Common myeloid progenitor, CD34-positive (primary cell): Measurements from ENCODE around the gene SGMS1.
"Not testable (repeated sequence)": the region's sequence is repeated elsewhere in the genome, so short reads cannot be mapped to it uniquely, and the experiment has no call there.

Source experiments
- CTCF ChIA-PET: fragments of 350-600 bp; sonication (Branson Sonifier 250); formaldehyde crosslinking; loops from one replicate; lab custom pipeline; 2021; ENCODE audit warnings: antibody characterized with exemption; lab: Charles Lee
- POLR2A ChIA-PET: fragments of 350-600 bp; sonication (Branson Sonifier 250); formaldehyde crosslinking; loops from one replicate; lab custom pipeline; 2021; ENCODE audit warnings: antibody characterized with exemption; lab: Charles Lee
- DNase-seq, 3 donors: peaks; one replicate each; pipeline versions ENCODE4 v3.0.0 to v3.0.0-alpha.2; 2013
- H3K27ac ChIP-seq, 2 experiments: 1 replicate in 1 of 2; 2 replicates in 1 of 2; pipeline ENCODE4 v1.7.0; 2013; ENCODE audit warnings: inconsistent platforms in 2 of 2, low read length in 2 of 2, mild to moderate bottlenecking in 2 of 2, low read depth in 1 of 2, moderate library complexity in 1 of 2; ENCODE audit not compliant: severe bottlenecking in 2 of 2, insufficient read depth in 1 of 2, poor library complexity in 1 of 2
- H3K27me3 ChIP-seq, 5 experiments: replicated peaks in 2 of 5; 1 replicate in 3 of 5; 2 replicates in 2 of 5; pipeline versions ENCODE4 v1.6.1 to v1.7.0; 2013; ENCODE audit warnings: low read length in 4 of 5, mild to moderate bottlenecking in 2 of 5, moderate library complexity in 2 of 5, inconsistent platforms in 1 of 5; ENCODE audit not compliant: insufficient read depth in 5 of 5, control insufficient read depth in 4 of 5
- H3K36me3 ChIP-seq, 4 experiments: 1 replicate in 2 of 4; 2 replicates in 2 of 4; pipeline versions ENCODE4 v1.6.1 to v1.7.0; 2013; ENCODE audit warnings: low read length in 3 of 4, control low read depth in 1 of 4, mild to moderate bottlenecking in 1 of 4; ENCODE audit not compliant: control insufficient read depth in 4 of 4, insufficient read depth in 4 of 4
- H3K4me1 ChIP-seq, 4 experiments: 1 replicate in 3 of 4; 2 replicates in 1 of 4; pipeline versions ENCODE4 v1.6.1 to v1.7.1; 2013; ENCODE audit warnings: low read length in 3 of 4, mild to moderate bottlenecking in 3 of 4, control low read depth in 1 of 4, inconsistent platforms in 1 of 4, moderate library complexity in 1 of 4; ENCODE audit not compliant: control insufficient read depth in 4 of 4, insufficient read depth in 4 of 4; ENCODE audit errors: control extremely low read depth in 1 of 4
- H3K4me3 ChIP-seq, 7 experiments: 1 replicate in 4 of 7; 2 replicates in 3 of 7; pipeline versions ENCODE4 v1.5.1 to v1.7.0; 2013; ENCODE audit warnings: mild to moderate bottlenecking in 7 of 7, low read length in 6 of 7, moderate library complexity in 6 of 7, inconsistent platforms in 2 of 7, low read depth in 2 of 7, control low read depth in 1 of 7; ENCODE audit not compliant: insufficient read depth in 4 of 7, control insufficient read depth in 1 of 7; ENCODE audit errors: extremely low read depth in 1 of 7
- H3K9me3 ChIP-seq, 5 experiments: 1 replicate in 4 of 5; 2 replicates in 1 of 5; pipeline versions ENCODE4 v1.6.1 to v1.7.1; 2013; ENCODE audit warnings: low read length in 4 of 5, mild to moderate bottlenecking in 2 of 5, inconsistent platforms in 1 of 5, low read depth in 1 of 5, moderate library complexity in 1 of 5; ENCODE audit not compliant: control insufficient read depth in 4 of 5, insufficient read depth in 2 of 5; ENCODE audit errors: control extremely low read depth in 1 of 5
- WGBS: methylation state at CpG from one replicate; pipeline ENCODE4 v1.1.5; 2013; ENCODE audit not compliant: insufficient coverage; 5-methylcytosine and 5-hydroxymethylcytosine counted together

SGMS1 gene

GRCh38 chr10:50574931-50575330 lies 48.8 kb downstream of the SGMS1 start:
- no peaks in the 10 kb centered on the region for H3K36me3 ChIP-seq
- CTCF ChIA-PET: interaction anchor here (1.0 to 1.3 kb wide), 2 partner anchors 17 to 26 kb away, joined by 3 read pairs; no protein-coding TSS in a partner anchor
- POLR2A ChIA-PET: no interaction called here
- 100% methylated on average over 2 of the region's 5 CpGs for WGBS
- no peak overlapping the region for H3K4me3 ChIP-seq
- H3K27me3 ChIP-seq: no peaks in the 10 kb centered on the region
- DNase-seq: no peak
- peaks cover 12 to 34% (median 19%) of the 10 kb centered on the region in 4 experiments for H3K4me1 ChIP-seq
- no peak overlapping the region for H3K27ac ChIP-seq
- H3K9me3 ChIP-seq: peaks cover 0 to 1% (median 0%) of the 10 kb centered on the region in 5 experiments

GRCh38 chr10:50574305-50574704 lies 49.5 kb downstream of the SGMS1 start:
- CTCF ChIA-PET: no interaction called here
- Histone ChIP-seq H3K4me1 (peaks cover 12 to 34% (median 19%) of the 10 kb centered on the region in 4 experiments), H3K4me3 (no peak overlapping the region), H3K36me3 (no peaks in the 10 kb centered on the region), H3K27ac (no peak overlapping the region), H3K9me3 (peaks cover 0 to 1% (median 0%) of the 10 kb centered on the region in 5 experiments), H3K27me3 (no peaks in the 10 kb centered on the region)
- POLR2A ChIA-PET: no interaction called here
- no peak for DNase-seq

- POLR2A ChIA-PET: no interaction called here
- Histone ChIP-seq H3K4me3 (no peak overlapping the region), H3K27ac (no peak overlapping the region), H3K9me3 (peaks cover 0 to 1% (median 0%) of the 10 kb centered on the region in 5 experiments), H3K4me1 (peaks cover 2 to 13% (median 6%) of the 10 kb centered on the region in 4 experiments), H3K27me3 (no peaks in the 10 kb centered on the region), H3K36me3 (no peaks in the 10 kb centered on the region)
- DNase-seq: no peak
- WGBS: no CpG with 5 or more reads among the region's 2 CpGs
- CTCF ChIA-PET: interaction anchor here (1.6 kb wide), 1 partner anchor 11 kb away, joined by 3 read pairs; no protein-coding TSS in a partner anchor
These were observed 51.7 kb downstream of the SGMS1 start for GRCh38 chr10:50572017-50572491.

GRCh38 chr10:50568750-50569149 lies 55.0 kb downstream of the SGMS1 start:
- WGBS: no CpG with 5 or more reads among the region's 4 CpGs
- H3K27me3 ChIP-seq: not testable (repeated sequence)

GRCh38 chr10:50567384-50567783 lies 56.4 kb downstream of the SGMS1 start:
- no peak overlapping the region for H3K27ac ChIP-seq
- CTCF ChIA-PET: interaction anchor here (2.0 kb wide), 1 partner anchor 53 kb away, joined by 5 read pairs; no protein-coding TSS in a partner anchor
- H3K4me1 ChIP-seq: no peaks in the 10 kb centered on the region
- POLR2A ChIA-PET: no interaction called here
- H3K36me3 ChIP-seq: no peaks in the 10 kb centered on the region
- no peak for DNase-seq
- H3K27me3 ChIP-seq: no peaks in the 10 kb centered on the region
- H3K4me3 ChIP-seq: no peak overlapping the region
- no peaks in the 10 kb centered on the region for H3K9me3 ChIP-seq
- WGBS: 93% methylated on average over 2 of the region's 3 CpGs

More at GRCh38 chr10:50568750-50569149, 55.0 kb downstream of the SGMS1 start:
- H3K27ac ChIP-seq, H3K9me3 ChIP-seq, H3K36me3 ChIP-seq, POLR2A ChIA-PET, H3K4me3 ChIP-seq, DNase-seq, H3K4me1 ChIP-seq: not testable (repeated sequence)
- CTCF ChIA-PET: interaction anchor here (1.3 kb wide), 1 partner anchor 13 kb away, joined by 3 read pairs; no protein-coding TSS in a partner anchor

- DNase-seq: no peak
- ChIA-PET CTCF (interaction anchor here (1.6 to 2.0 kb wide), 2 partner anchors 10 to 54 kb away, joined by 4 to 5 read pairs; no protein-coding TSS in a partner anchor), POLR2A (no interaction called here)
- Histone ChIP-seq H3K9me3 (no peaks in the 10 kb centered on the region), H3K4me3 (no peak overlapping the region), H3K27ac (no peak overlapping the region), H3K36me3 (no peaks in the 10 kb centered on the region), H3K27me3 (no peaks in the 10 kb centered on the region), H3K4me1 (no peaks in the 10 kb centered on the region)
- no CpG with 5 or more reads among the region's 1 CpG for WGBS
These were observed 57.6 kb downstream of the SGMS1 start for GRCh38 chr10:50566150-50566549.

- CTCF ChIA-PET: interaction anchor here (1.6 kb wide), 1 partner anchor 11 kb away, joined by 4 read pairs; no protein-coding TSS in a partner anchor
- Histone ChIP-seq H3K4me1 (no peaks in the 10 kb centered on the region), H3K36me3 (no peaks in the 10 kb centered on the region), H3K9me3 (no peaks in the 10 kb centered on the region), H3K4me3 (no peak overlapping the region), H3K27me3 (no peaks in the 10 kb centered on the region), H3K27ac (no peak overlapping the region)
- WGBS: 98% methylated on average over 7 of the region's 9 CpGs
- DNase-seq: peak in 2 of 3 donors; percentile 46 to 69
- POLR2A ChIA-PET: no interaction called here
These were observed 58.3 kb downstream of the SGMS1 start for GRCh38 chr10:50565301-50566083.
